Body of pancreas (tissue), 4 donors: ENCODE results near the gene STX18.

ENCODE experiments used
- POLR2A ChIP-seq, 3 donors: fragments of 450-650 bp; IDR thresholded peaks; one replicate each; pipeline ENCODE4 v1.6.1; 2016; ENCODE audit warnings: antibody characterized with exemption in 3 of 3, mild to moderate bottlenecking in 2 of 3
- TF ChIP-seq, protein P1 (sequence below), 7 experiments: fragments of 450-650 bp in 4 of 7; fragments of 200-600 bp in 3 of 7; sonication (generic) in 3 of 7; IDR thresholded peaks; one replicate each; pipeline ENCODE4 v1.5.1; 2016 to 2019; ENCODE audit warnings: antibody characterized with exemption in 7 of 7

DNA sequence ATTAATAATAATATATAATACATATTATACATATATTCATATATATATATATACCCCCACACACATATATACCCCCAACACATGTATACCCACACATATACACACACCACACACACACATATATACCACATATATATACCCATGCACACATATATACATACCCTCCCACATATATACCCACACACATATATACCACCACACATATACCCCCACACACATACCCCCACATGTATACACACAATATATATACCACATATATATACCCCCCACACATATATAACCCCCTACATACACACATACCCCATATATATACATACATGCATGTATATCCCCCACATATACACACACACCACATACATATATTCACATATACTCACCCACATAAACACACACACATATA is 103.0 kb downstream of the STX18 start:
- TF ChIP-seq, protein P1, sequence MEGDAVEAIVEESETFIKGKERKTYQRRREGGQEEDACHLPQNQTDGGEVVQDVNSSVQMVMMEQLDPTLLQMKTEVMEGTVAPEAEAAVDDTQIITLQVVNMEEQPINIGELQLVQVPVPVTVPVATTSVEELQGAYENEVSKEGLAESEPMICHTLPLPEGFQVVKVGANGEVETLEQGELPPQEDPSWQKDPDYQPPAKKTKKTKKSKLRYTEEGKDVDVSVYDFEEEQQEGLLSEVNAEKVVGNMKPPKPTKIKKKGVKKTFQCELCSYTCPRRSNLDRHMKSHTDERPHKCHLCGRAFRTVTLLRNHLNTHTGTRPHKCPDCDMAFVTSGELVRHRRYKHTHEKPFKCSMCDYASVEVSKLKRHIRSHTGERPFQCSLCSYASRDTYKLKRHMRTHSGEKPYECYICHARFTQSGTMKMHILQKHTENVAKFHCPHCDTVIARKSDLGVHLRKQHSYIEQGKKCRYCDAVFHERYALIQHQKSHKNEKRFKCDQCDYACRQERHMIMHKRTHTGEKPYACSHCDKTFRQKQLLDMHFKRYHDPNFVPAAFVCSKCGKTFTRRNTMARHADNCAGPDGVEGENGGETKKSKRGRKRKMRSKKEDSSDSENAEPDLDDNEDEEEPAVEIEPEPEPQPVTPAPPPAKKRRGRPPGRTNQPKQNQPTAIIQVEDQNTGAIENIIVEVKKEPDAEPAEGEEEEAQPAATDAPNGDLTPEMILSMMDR (IDR thresholded peaks at IDR 0.05) = no peak
- no peak for TF ChIP-seq POLR2A (IDR thresholded peaks at IDR 0.05)
